ENCODE measurements around the gene ZNF33A. TPM values are rescaled to one million over a fixed set of nuclear protein-coding genes. Genes with fewer than 3 reads are reported as not detected.

Gene ZNF33A
- total and polyA plus RNA-seq, 2 donors (not counting 3 experiments of a cell fraction or from before 2014, with no cell fraction given): 4.6 to 13.2 TPM

DNA sequence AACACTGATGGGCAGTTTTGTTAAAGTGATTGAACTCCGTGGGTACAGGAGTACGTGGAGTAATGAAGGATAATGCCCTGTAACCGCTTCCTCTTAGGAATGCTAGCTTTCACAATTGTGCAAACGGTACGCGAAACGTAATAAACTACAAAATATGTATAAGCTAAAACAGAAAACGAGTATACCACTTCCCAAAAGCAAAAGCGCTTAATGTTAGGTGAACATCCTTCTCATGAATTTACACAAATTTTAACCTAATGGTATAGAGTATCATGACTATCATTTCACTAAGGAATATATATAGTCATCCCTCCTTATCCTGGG, 33.6 kb upstream of the ZNF33A start:
- BruUV-seq (replicated peaks): no TSS peak
- Histone ChIP-seq H3K9me1 (replicated peaks; ENCODE audit: control insufficient read depth, extremely low read depth, insufficient read depth, low read length) (no peaks in the 10 kb centered on the region), H3K4me2 (ENCODE audit: insufficient read depth, low read length) (peak overlapping the region; percentile 90), H3K36me3 (ENCODE audit: control insufficient read depth in 2 of 2, extremely low read depth in 1 of 2, insufficient read depth in 2 of 2, low read length in 2 of 2) (no peaks in the 10 kb centered on the region), H4K20me1 (replicated peaks; ENCODE audit: control insufficient read depth, extremely low read depth, insufficient read depth, low read length) (no peaks in the 10 kb centered on the region), H2AFZ (ENCODE audit: low read depth, low read length) (peak overlapping the region; percentile 99), H3K4me3 (replicated peaks in 1 of 3; ENCODE audit: insufficient read depth in 1 of 3, low read depth in 1 of 3, low read length in 3 of 3) (peak overlapping the region; percentile 52 to 91 (median 68)), H3K27me3 (ENCODE audit: control insufficient read depth in 2 of 2, insufficient read depth in 2 of 2, low read length in 2 of 2) (no peaks in the 10 kb centered on the region), H3K9me3 (replicated peaks; ENCODE audit: control insufficient read depth, insufficient read depth, low read length) (no peaks in the 10 kb centered on the region), H3K79me2 (ENCODE audit: control insufficient read depth, insufficient read depth, low read length) (no peaks in the 10 kb centered on the region), H3K27ac (ENCODE audit: insufficient read depth, low read depth, low read length) (no peak overlapping the region), H3K9ac (replicated peaks; ENCODE audit: extremely low read depth, insufficient read depth, low read length) (peak overlapping the region; percentile 95), H3K4me1 (ENCODE audit: control insufficient read depth, extremely low read depth, insufficient read depth, low read length) (peaks cover 10% of the 10 kb centered on the region)
- dilution Hi-C loops (cut with MboI; ENCODE audit: extremely low pct_ligation_motif_present, low sequenced_read_pairs): no loop called here
- DNase-seq (ENCODE audit: low read depth, low spot score) (no peak), FAIRE-seq (no peak)
- no peak for TF ChIP-seq GATA2 (IDR thresholded peaks at IDR 0.05; ENCODE audit: insufficient read depth, insufficient read length, low read depth, low read length)
- TF ChIP-seq MYC (IDR thresholded peaks at IDR 0.05; ENCODE audit: low read depth, low read length): no peak
- TF ChIP-seq POLR2A (IDR thresholded peaks at IDR 0.05; ENCODE audit: low read depth, low read length): no peak
- TF ChIP-seq, protein P1, sequence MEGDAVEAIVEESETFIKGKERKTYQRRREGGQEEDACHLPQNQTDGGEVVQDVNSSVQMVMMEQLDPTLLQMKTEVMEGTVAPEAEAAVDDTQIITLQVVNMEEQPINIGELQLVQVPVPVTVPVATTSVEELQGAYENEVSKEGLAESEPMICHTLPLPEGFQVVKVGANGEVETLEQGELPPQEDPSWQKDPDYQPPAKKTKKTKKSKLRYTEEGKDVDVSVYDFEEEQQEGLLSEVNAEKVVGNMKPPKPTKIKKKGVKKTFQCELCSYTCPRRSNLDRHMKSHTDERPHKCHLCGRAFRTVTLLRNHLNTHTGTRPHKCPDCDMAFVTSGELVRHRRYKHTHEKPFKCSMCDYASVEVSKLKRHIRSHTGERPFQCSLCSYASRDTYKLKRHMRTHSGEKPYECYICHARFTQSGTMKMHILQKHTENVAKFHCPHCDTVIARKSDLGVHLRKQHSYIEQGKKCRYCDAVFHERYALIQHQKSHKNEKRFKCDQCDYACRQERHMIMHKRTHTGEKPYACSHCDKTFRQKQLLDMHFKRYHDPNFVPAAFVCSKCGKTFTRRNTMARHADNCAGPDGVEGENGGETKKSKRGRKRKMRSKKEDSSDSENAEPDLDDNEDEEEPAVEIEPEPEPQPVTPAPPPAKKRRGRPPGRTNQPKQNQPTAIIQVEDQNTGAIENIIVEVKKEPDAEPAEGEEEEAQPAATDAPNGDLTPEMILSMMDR (IDR thresholded peaks at IDR 0.05; ENCODE audit: extremely low read depth in 1 of 2, insufficient read depth in 1 of 2, low read depth in 1 of 2, low read length in 2 of 2): no peak
- TF ChIP-seq POLR2AphosphoS5 (IDR thresholded peaks at IDR 0.05; ENCODE audit: insufficient read depth, low read depth, low read length): no peak
- TF ChIP-seq FOS (IDR thresholded peaks at IDR 0.05; ENCODE audit: borderline replicate concordance, insufficient read depth, low read length): no peak
- TF ChIP-seq, protein P2, sequence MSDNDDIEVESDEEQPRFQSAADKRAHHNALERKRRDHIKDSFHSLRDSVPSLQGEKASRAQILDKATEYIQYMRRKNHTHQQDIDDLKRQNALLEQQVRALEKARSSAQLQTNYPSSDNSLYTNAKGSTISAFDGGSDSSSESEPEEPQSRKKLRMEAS (IDR thresholded peaks at IDR 0.05; ENCODE audit: insufficient read depth, insufficient read length): no peak
- no peak for TF ChIP-seq EZH2 (IDR thresholded peaks at IDR 0.05; ENCODE audit: borderline replicate concordance, low read depth, low read length, severe bottlenecking)
- TF ChIP-seq JUN (IDR thresholded peaks at IDR 0.05; ENCODE audit: borderline replicate concordance, insufficient read depth, insufficient read length, low read depth): no peak
- POLR2A ChIA-PET: no interaction called here
- intact Hi-C loops (cut with micrococcal nuclease): loop anchor here (1.0 kb wide), 4 partner anchors 33 to 389 kb away; partner anchors contain the start of genes ZNF248, ZNF33A and ZNF37A
- CTCF ChIA-PET: interaction anchor here (0.6 to 1.5 kb wide), 18 partner anchors 9 to 389 kb away, joined by 3 to 23 read pairs (median 4); partner anchors contain the start of genes ZNF33A and ZNF37A

All from endothelial cell of umbilical vein (primary cell).